Glutamatergic neuron (in vitro differentiated cells): ENCODE measurements around the gene PRKAR1A. TPM values are rescaled to one million over a fixed set of nuclear protein-coding genes. Genes with fewer than 3 reads are reported as not detected.

Source experiments
- DNase-seq: peaks from one replicate; pipeline ENCODE4 v3.0.0; 2022
- H3K27ac Mint-ChIP-seq: one replicate; pipeline ENCODE4 v1.8.0; 2020; ENCODE audit warnings: mild to moderate bottlenecking, mixed read lengths, inconsistent platforms; ENCODE audit not compliant: unreplicated experiment
- H3K27me3 Mint-ChIP-seq: one replicate; pipeline ENCODE4 v1.8.0; 2020; ENCODE audit warnings: mild to moderate bottlenecking, moderate library complexity, mixed read lengths, inconsistent platforms; ENCODE audit not compliant: unreplicated experiment
- H3K36me3 Mint-ChIP-seq: one replicate; pipeline ENCODE4 v1.8.0; 2020; ENCODE audit warnings: mild to moderate bottlenecking, mixed read lengths, inconsistent platforms; ENCODE audit not compliant: unreplicated experiment
- H3K4me1 Mint-ChIP-seq: one replicate; pipeline ENCODE4 v1.8.0; 2020; ENCODE audit warnings: mild to moderate bottlenecking, low read depth, mixed read lengths, inconsistent platforms; ENCODE audit not compliant: unreplicated experiment
- H3K4me3 Mint-ChIP-seq: one replicate; pipeline ENCODE4 v1.8.0; 2020; ENCODE audit warnings: mild to moderate bottlenecking, mixed read lengths, inconsistent platforms; ENCODE audit not compliant: unreplicated experiment
- H3K9me3 Mint-ChIP-seq: one replicate; pipeline ENCODE4 v1.8.0; 2020; ENCODE audit warnings: mild to moderate bottlenecking, moderate library complexity, mixed read lengths, inconsistent platforms; ENCODE audit not compliant: unreplicated experiment
- total RNA-seq: library from RNA; stranded (reverse); fragmentation: NEBNext Ultra II Directional; extraction: Animal tissue kit (Norgen Biotek cat#: 25700); gene quantifications from one replicate; pipeline ENCODE4 v1.2.1, GENCODE V29; 2021; ENCODE audit not compliant: unreplicated experiment
- TF ChIP-seq, protein P1 (sequence below): fragments of 200-600 bp; sonication (generic); IDR thresholded peaks from one replicate; pipeline ENCODE4 v1.5.0; 2021; ENCODE audit not compliant: partially characterized antibody, unreplicated experiment

PRKAR1A gene
- total RNA-seq, 1 donor from 2014 or later = 277 TPM

DNA sequence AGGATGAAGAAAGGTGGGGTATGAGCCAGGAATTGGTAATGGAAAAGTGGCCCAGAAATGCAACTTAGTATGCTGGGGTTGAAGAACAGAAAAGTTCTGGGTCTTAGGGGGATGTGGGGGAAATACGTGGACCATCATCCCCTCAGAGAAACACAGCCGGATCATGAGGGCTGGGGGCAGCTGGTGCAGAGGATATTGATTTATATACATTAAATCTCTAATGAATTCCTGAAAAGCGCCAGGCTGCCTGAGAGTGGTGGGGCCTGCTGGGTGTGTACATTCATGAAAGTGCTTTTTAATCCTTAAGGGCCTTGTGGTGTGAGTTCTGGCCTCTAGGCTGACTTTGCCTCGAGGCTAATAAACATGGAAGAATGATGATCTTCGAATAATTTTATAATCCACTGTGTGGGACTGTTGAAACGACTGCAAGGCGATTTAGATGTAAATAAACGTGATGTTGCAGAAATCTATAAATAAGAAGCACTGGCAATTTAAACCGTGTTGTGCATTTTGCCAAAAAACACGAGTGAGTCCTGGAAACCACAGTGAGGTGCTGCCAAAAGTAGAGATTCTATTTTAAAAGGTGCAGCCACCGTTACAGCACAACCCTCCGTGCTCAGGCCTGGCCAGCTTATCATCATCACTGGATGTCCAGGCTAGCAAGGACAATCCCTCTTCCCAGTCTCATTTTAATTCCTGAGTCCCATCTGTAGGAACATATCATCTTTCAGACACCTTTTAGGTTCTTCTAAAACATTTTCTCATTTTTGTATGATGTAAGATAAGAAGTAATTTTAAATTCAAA, 32.1 kb downstream of the PRKAR1A start:
- TF ChIP-seq, protein P1, sequence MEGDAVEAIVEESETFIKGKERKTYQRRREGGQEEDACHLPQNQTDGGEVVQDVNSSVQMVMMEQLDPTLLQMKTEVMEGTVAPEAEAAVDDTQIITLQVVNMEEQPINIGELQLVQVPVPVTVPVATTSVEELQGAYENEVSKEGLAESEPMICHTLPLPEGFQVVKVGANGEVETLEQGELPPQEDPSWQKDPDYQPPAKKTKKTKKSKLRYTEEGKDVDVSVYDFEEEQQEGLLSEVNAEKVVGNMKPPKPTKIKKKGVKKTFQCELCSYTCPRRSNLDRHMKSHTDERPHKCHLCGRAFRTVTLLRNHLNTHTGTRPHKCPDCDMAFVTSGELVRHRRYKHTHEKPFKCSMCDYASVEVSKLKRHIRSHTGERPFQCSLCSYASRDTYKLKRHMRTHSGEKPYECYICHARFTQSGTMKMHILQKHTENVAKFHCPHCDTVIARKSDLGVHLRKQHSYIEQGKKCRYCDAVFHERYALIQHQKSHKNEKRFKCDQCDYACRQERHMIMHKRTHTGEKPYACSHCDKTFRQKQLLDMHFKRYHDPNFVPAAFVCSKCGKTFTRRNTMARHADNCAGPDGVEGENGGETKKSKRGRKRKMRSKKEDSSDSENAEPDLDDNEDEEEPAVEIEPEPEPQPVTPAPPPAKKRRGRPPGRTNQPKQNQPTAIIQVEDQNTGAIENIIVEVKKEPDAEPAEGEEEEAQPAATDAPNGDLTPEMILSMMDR = no peak
- Mint-ChIP-seq H3K4me1 (peaks cover 17% of the 10 kb centered on the region), H3K27ac (peak overlapping the region; percentile 60), H3K36me3 (peaks cover 8% of the 10 kb centered on the region), H3K27me3 (peaks cover 1% of the 10 kb centered on the region), H3K9me3 (peaks cover 6% of the 10 kb centered on the region), H3K4me3 (peak overlapping the region; percentile 54)
- DNase-seq = peak; percentile 52

DNA sequence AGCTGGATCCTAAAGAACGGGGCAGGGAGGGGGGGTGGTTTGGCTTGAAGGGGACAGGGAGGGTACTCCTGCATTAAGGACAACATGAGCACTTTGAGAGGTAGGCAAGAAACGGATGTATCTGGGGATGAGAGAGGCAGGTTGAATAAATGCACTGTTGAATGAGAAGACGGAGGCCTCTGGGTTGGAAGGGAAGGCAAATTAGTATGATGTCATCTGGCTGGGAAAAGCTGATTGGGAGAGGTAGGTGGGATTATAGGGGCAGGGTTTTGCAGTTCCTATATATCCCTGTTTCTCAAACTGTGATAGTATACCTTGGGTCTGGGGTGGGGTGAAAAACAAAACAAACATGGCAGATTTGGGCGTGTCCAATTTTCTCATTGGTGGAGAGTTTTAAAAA, 44.3 kb downstream of the PRKAR1A start:
- Mint-ChIP-seq H3K4me1 (no peaks in the 10 kb centered on the region), H3K36me3 (no peaks in the 10 kb centered on the region), H3K9me3 (peaks cover 3% of the 10 kb centered on the region), H3K27ac (no peak overlapping the region), H3K4me3 (no peak overlapping the region), H3K27me3 (no peaks in the 10 kb centered on the region)
- DNase-seq = no peak
- TF ChIP-seq, protein P1 = no peak

DNA sequence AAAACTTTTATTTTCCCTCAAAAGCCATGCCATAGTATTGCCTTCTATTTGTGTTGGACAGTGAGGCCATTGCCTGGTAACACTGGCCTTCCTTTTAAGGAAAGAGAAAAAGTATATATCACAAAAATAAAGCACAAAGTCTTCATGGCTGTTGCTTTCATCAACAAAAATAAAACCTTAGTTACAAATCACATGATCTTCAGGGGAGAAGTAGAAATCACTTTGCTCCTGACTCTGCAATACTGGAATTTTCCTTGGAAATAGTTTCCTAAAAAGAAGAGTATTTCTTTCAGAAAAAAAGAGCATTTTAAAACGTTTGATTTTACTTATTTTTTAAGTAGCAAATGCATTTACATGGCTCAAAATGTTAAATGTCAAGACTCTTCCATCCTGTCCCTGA, 47.1 kb downstream of the PRKAR1A start:
- H3K27ac Mint-ChIP-seq = no peak overlapping the region
- TF ChIP-seq, protein P1 = no peak
- no peaks in the 10 kb centered on the region for H3K4me1 Mint-ChIP-seq
- no peaks in the 10 kb centered on the region for H3K27me3 Mint-ChIP-seq
- no peaks in the 10 kb centered on the region for H3K36me3 Mint-ChIP-seq
- no peak overlapping the region for H3K4me3 Mint-ChIP-seq
- H3K9me3 Mint-ChIP-seq = peaks cover 3% of the 10 kb centered on the region
- DNase-seq = no peak

DNA sequence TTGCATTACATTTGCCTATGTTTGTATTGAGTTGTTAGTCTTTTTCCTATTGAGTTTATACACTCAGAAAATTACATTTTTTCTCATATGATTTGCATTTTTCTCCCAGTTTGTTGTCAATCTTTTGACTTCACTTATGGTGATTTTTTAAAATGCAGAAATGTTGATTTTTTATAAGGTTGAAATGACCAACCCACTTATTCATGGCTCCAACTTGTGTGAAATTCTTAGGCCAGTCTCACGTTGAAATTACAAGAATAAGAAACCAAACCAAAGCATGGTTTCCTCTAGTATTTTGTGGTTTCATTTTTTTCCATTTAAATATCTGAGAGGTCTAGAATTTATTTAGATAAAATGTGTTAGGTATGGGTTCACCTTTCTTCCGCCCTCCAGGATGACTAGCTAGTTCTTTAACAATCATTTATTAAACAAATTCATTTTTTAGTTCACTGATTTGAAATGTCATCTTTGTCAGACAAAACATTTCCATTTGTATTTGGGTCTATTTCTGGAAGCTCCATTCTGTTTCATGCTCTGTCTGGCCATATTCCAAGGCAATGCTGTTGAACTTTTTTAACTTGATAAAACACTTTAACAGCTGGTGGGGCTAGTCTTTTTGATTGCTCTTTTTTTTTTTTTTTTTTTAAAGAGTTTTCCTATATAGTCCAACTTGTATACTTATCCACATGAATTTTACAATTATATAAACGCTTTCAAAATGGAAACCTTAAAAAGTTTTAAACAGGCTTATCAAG, 48.9 kb downstream of the PRKAR1A start:
- DNase-seq = no peak
- Mint-ChIP-seq H3K27ac (no peak overlapping the region), H3K9me3 (peaks cover 3% of the 10 kb centered on the region), H3K36me3 (no peaks in the 10 kb centered on the region), H3K27me3 (peaks cover 4% of the 10 kb centered on the region), H3K4me1 (no peaks in the 10 kb centered on the region), H3K4me3 (no peak overlapping the region)
- TF ChIP-seq, protein P1 = no peak

GRCh38 chr17:68562736-68563135, 50.5 kb downstream of the PRKAR1A start:
- no peaks in the 10 kb centered on the region for H3K36me3 Mint-ChIP-seq
- TF ChIP-seq, protein P1 = no peak
- H3K27me3 Mint-ChIP-seq = peaks cover 4% of the 10 kb centered on the region
- H3K4me3 Mint-ChIP-seq = no peak overlapping the region
- H3K4me1 Mint-ChIP-seq = no peaks in the 10 kb centered on the region
- DNase-seq = no peak
- H3K9me3 Mint-ChIP-seq = peaks cover 2% of the 10 kb centered on the region
- H3K27ac Mint-ChIP-seq = no peak overlapping the region
